Fibroblast of upper back skin (primary cell): Measurements from ENCODE around the gene AKAP13.
A peak's percentile ranks its signal among the peaks of the same experiment; 100 is the strongest.
"Not testable (repeated sequence)": the region's sequence is repeated elsewhere in the genome, so short reads cannot be mapped to it uniquely, and the experiment has no call there.

Experiments
- DNase-seq: peaks from one replicate; pipeline ENCODE4 v3.0.0-alpha.2; 2013

The AKAP13 gene

GRCh38 chr15:85781099-85781498 is 400.7 kb downstream of the AKAP13 start:
- no peak for DNase-seq

GRCh38 chr15:85782064-85782463 is 401.7 kb downstream of the AKAP13 start:
- DNase-seq = no peak

GRCh38 chr15:85785887-85786780 is 405.7 kb downstream of the AKAP13 start:
- DNase-seq = peak; percentile 57

- no peak for DNase-seq
Measured at GRCh38 chr15:85786781-85787114, 406.3 kb downstream of the AKAP13 start.

- no peak for DNase-seq
Measured at GRCh38 chr15:85788771-85789495, 408.5 kb downstream of the AKAP13 start.

GRCh38 chr15:85789496-85789875 is 409.1 kb downstream of the AKAP13 start:
- DNase-seq = no peak

GRCh38 chr15:85792102-85792731 is 411.8 kb downstream of the AKAP13 start:
- DNase-seq = no peak

GRCh38 chr15:85792912-85793590 is 412.6 kb downstream of the AKAP13 start:
- no peak for DNase-seq

GRCh38 chr15:85793641-85794597 is 413.5 kb downstream of the AKAP13 start:
- peak; percentile 33 for DNase-seq

GRCh38 chr15:85794598-85795336 is 414.4 kb downstream of the AKAP13 start, which contains the start of gene KLHL25:
Gene KLHL25, minus strand, starts transcription at chr15:85794925. Its CDS starts 25,115 bp downstream, at chr15:85769810.
- peak; percentile 96 for DNase-seq

- no peak for DNase-seq
Measured at GRCh38 chr15:85795337-85796305, 415.2 kb downstream of the AKAP13 start.

- not testable (repeated sequence) for DNase-seq
Measured at GRCh38 chr15:85796371-85796770, 416.0 kb downstream of the AKAP13 start.
